IPS-18a (cell line): Measurements from ENCODE around the gene CAPNS1.
"Not testable (repeated sequence)": the region's sequence is repeated elsewhere in the genome, so short reads cannot be mapped to it uniquely, and the experiment has no call there.

Experiments
- H3K27ac ChIP-seq: one replicate; pipeline ENCODE4 v1.5.1; 2013; ENCODE audit warnings: low read length
- H3K27me3 ChIP-seq: one replicate; pipeline ENCODE4 v1.6.1; 2013; ENCODE audit warnings: mild to moderate bottlenecking, low read length; ENCODE audit not compliant: control insufficient read depth, insufficient read depth
- H3K36me3 ChIP-seq: one replicate; pipeline ENCODE4 v1.6.1; 2013; ENCODE audit warnings: low read depth, low read length; ENCODE audit not compliant: control insufficient read depth
- H3K4me1 ChIP-seq: one replicate; pipeline ENCODE4 v1.6.1; 2013; ENCODE audit warnings: low read depth, low read length; ENCODE audit not compliant: control insufficient read depth
- H3K4me3 ChIP-seq: one replicate; pipeline ENCODE4 v1.5.1; 2013; ENCODE audit warnings: low read length
- H3K9ac ChIP-seq: one replicate; pipeline ENCODE4 v1.6.1; 2013; ENCODE audit warnings: mild to moderate bottlenecking, low read length, moderate library complexity
- H3K9me3 ChIP-seq: one replicate; pipeline ENCODE4 v1.6.1; 2013; ENCODE audit warnings: low read depth, low read length; ENCODE audit not compliant: control insufficient read depth

CAPNS1 gene

DNA sequence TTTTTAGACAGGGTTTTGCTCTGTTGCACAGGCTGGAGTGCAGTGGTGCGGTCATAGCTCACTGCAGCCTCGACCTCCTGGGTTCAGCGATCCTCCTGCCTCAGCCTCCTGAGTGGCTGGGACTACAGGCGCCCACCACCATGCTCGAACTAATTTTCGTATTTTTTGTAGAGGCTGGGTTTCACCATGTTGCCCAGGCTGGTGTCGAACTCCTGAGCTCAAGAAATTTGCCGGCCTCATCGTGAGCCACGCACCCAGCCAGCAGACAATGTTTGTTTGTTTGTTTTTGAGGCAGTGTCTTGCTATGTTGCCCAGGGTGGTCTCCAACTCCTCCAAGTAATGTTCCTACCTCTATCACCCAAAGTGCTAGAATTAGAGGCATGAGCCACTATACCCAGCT lies 13.3 kb downstream of the CAPNS1 start:
- Histone ChIP-seq H3K9ac (no peak overlapping the region), H3K4me1 (no peaks in the 10 kb centered on the region), H3K36me3 (peaks cover 19% of the 10 kb centered on the region), H3K9me3 (no peaks in the 10 kb centered on the region), H3K27ac (no peak overlapping the region), H3K27me3 (no peaks in the 10 kb centered on the region), H3K4me3 (no peak overlapping the region)

DNA sequence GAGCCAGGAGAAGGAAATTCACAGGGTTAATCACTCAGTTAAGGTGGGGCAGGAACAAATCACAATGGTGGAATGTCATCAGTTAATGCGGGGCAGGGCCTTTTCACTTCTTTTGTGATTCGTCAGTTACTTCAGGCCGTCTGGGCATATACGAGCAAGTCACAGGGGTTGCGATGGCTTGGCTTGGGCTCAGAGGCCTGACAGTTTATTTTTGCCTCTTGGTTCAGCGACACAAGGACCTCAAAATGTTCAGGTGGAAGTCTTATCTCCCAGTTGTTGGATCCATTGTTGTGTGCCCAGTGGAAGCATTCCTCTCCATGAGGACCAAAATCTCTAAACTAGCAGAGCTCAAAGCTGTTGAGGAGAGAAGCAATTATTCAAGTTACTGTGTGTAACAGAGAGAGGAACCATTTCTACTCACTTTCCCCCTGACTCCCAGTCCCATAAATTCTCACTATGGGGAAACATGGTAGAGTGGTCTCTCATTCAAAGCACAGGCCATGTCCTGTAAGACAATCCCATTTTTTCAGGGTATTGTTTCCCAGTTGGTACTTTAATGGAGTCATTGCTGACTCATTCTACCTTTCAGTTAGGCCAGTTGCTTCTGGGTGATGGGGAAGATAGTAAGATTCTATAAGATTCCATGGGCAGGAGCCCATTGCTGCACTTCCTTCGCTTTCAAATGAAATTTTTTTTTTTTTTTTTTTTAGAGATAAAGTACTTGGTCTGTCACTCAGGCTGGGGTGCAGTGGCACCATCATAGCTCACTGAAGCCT lies 21.1 kb downstream of the CAPNS1 start:
- no peaks in the 10 kb centered on the region for H3K27me3 ChIP-seq
- H3K4me1 ChIP-seq, result peaks cover 9% of the 10 kb centered on the region
- H3K36me3 ChIP-seq, result no peaks in the 10 kb centered on the region
- H3K27ac ChIP-seq, result no peak overlapping the region
- no peaks in the 10 kb centered on the region for H3K9me3 ChIP-seq
- H3K9ac ChIP-seq, result no peak overlapping the region
- H3K4me3 ChIP-seq, result no peak overlapping the region

DNA sequence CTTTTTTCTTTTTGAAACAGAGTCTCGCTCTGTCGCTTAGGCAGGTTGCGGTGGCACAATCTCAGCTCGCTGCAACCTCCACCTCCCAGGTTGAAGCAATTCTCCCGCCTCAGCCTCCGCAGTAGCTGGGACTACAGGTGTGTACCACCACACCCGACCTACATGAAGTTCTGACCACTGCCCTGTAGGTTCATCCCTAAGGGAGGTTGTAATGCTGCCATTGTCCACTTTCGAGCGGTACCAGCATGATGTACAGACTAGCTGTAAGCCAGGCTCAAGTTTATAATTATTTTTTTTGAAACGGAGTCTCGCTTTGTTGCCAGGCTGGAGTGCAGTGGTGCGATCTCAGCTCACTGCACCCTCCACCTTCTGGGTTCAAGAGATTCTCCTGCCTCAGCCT lies 23.9 kb downstream of the CAPNS1 start:
- peaks cover 9% of the 10 kb centered on the region for H3K4me1 ChIP-seq
- H3K9ac ChIP-seq, result no peak overlapping the region
- H3K27ac ChIP-seq, result no peak overlapping the region
- H3K36me3 ChIP-seq, result no peaks in the 10 kb centered on the region
- H3K9me3 ChIP-seq, result no peaks in the 10 kb centered on the region
- no peak overlapping the region for H3K4me3 ChIP-seq
- no peaks in the 10 kb centered on the region for H3K27me3 ChIP-seq

DNA sequence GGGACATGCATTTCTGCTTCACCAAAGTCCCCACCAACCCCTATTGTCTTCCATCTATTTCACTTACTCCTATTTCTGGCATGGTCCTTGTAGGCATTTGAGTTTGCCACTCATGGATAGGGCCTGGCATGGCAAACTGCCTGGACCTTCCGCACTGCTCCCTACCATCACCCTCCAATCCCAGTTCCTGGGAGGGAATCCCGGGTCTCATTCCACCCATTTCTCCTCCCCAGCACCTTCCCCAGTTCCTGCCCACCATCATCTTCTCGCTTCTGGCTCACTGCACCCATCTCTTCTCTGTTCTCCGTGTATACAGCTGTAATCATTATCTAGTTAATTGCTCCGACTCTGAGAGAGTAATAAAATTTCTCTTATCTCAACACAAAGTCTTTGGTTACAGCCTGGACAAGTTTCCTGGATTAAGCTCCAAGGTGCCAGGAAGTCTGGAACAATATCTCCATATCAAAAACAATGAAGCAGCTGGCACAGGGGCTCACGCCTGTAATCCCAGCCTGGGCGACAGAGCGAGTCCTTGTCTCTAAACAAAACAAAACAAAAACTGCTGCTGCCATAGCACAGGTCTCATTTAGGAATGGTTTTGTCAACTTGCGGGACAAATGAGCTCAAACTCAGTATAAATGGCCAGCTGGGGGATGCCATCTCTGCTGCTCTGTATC lies 29.4 kb downstream of the CAPNS1 start:
- Histone ChIP-seq H3K4me1 (no peaks in the 10 kb centered on the region), H3K27ac (no peak overlapping the region), H3K27me3 (no peaks in the 10 kb centered on the region), H3K4me3 (no peak overlapping the region), H3K9ac (no peak overlapping the region), H3K9me3 (no peaks in the 10 kb centered on the region), H3K36me3 (no peaks in the 10 kb centered on the region)

DNA sequence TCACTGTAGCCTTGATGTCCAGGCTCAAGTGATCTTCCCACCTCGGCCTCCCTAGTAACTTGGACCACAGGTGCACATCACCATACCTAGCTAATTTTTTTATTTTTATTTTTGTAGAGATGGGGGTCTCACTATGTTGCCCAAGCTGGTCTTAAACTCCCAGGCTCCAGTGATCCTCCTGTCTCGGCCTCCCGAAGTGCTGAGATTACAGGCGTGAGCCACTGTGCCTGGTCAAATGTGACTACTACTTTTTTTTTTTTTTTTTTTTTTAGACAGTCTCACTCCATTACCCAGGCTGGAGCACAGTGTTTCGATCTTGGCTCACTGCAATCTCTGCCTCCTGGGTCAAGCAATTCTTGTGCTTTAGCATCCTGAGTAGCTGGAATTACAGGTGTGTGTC lies 33.0 kb downstream of the CAPNS1 start:
- H3K27me3 ChIP-seq, result no peaks in the 10 kb centered on the region
- H3K9ac ChIP-seq, result no peak overlapping the region
- no peaks in the 10 kb centered on the region for H3K9me3 ChIP-seq
- H3K36me3 ChIP-seq, result no peaks in the 10 kb centered on the region
- no peak overlapping the region for H3K4me3 ChIP-seq
- no peaks in the 10 kb centered on the region for H3K4me1 ChIP-seq
- H3K27ac ChIP-seq, result no peak overlapping the region

DNA sequence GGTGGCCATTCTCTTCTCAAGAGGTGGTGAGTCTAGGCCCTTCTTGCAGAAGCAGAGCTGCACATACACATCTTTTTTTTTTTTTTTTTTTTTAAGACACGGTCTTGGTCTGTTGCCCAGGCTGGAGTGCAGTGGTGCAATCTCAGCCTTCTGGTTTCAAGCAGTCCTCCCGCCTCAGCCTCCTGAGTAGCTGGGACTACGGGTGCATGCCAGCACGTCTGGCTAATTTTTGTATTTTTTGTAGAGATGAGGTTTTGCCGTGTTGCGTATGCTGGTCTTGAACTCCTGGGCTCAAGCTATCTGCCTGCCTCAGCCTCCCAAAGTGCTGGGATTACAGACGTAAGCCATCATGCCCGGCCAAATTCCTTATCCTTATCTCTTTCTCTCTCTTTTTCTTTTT lies 34.0 kb downstream of the CAPNS1 start:
- H3K36me3 ChIP-seq, H3K4me1 ChIP-seq, H3K9me3 ChIP-seq, H3K27ac ChIP-seq, H3K4me3 ChIP-seq, H3K27me3 ChIP-seq, H3K9ac ChIP-seq: not testable (repeated sequence)

DNA sequence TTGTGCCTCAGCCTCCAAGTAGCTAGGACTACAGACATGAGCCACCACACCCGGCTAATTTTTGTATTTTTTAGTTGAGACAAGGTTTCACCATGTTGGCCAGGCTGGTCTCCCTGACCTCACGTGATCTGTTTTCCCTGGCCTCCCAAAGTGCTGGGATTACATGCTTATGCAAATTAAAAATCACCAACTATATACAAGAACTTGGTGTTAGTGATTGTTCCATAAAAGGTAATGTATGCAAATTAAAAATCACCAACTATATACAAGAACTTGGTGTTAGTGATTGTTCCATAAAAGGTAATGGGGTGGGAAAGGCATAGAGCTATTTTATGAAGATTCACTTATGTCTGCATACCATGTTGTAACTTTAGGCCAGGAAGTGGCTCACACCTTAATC lies 39.2 kb downstream of the CAPNS1 start:
- H3K27ac ChIP-seq, H3K4me3 ChIP-seq, H3K9me3 ChIP-seq, H3K9ac ChIP-seq, H3K4me1 ChIP-seq, H3K27me3 ChIP-seq, H3K36me3 ChIP-seq: not testable (repeated sequence)

DNA sequence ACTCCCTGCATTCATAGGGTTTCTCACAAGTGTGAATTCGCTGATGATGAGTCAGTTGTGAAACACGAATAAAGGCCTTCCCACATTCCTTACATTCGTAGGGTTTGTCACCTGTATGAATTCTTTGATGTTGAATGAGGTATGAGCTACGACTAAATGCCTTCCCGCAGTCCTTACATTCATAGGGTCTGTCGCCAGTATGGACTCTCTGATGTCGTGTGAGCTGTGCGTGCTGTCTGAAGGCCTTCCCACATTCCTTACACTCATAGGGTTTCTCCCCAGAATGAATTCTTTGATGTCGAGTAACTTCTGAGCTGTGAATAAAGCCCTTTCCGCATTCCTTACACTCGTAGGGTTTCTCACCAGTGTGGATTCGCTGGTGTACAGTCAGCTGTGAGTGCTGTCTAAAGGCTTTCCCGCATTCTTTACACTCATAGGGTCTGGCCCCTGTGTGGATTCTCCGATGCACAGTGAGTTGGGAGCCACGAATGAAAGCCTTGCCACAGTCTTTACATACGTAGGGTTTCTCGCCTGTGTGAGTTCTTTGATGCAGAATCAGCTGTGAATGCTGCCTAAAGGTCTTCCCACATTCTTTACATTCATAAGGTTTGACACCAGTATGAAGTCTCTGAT lies 42.9 kb downstream of the CAPNS1 start:
- no peaks in the 10 kb centered on the region for H3K27me3 ChIP-seq
- H3K9me3 ChIP-seq, result no peaks in the 10 kb centered on the region
- H3K36me3 ChIP-seq, result no peaks in the 10 kb centered on the region
- no peak overlapping the region for H3K27ac ChIP-seq
- H3K9ac ChIP-seq, result no peak overlapping the region
- no peaks in the 10 kb centered on the region for H3K4me1 ChIP-seq
- no peak overlapping the region for H3K4me3 ChIP-seq

DNA sequence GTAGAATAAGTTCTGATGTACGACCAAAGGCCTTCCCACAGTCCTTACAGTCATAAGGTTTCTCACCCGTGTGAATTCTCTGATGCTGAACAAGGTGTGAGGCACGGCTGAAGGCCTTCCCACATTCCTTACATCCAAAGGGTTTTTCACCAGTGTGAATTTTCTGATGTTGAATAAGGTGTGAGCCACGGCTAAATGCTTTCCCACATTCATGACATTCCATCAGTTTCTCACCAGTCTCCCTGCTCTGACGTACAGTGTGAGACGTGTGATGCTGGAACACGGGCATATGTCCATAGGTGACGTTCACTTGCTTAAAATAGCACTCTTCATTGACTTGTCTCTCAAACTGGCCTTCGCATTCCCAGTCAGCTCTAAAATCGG lies 43.4 kb downstream of the CAPNS1 start:
- Histone ChIP-seq H3K27ac (no peak overlapping the region), H3K27me3 (no peaks in the 10 kb centered on the region), H3K9me3 (no peaks in the 10 kb centered on the region), H3K4me3 (no peak overlapping the region), H3K4me1 (no peaks in the 10 kb centered on the region), H3K9ac (no peak overlapping the region), H3K36me3 (no peaks in the 10 kb centered on the region)

DNA sequence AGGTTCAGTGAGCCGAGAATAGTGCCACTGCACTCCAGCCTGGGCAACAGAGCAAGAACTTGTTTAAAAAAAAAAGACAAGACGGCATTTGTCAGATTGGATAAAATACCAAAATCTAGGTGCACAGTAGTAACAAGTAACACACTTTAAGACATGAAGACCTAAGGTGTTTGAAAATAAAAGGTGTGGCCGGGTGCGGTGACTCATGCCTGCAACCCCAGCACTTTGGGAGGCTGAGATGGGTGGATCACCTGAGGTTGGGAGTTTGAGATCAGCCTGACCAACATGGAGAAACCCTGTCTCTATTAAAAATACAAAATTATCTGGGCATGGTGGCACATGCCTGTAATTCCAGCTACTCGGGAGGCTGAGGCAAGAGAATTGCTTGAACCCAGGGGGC lies 46.9 kb downstream of the CAPNS1 start:
- H3K9ac ChIP-seq, H3K27me3 ChIP-seq, H3K4me3 ChIP-seq, H3K36me3 ChIP-seq, H3K4me1 ChIP-seq, H3K27ac ChIP-seq, H3K9me3 ChIP-seq: not testable (repeated sequence)

DNA sequence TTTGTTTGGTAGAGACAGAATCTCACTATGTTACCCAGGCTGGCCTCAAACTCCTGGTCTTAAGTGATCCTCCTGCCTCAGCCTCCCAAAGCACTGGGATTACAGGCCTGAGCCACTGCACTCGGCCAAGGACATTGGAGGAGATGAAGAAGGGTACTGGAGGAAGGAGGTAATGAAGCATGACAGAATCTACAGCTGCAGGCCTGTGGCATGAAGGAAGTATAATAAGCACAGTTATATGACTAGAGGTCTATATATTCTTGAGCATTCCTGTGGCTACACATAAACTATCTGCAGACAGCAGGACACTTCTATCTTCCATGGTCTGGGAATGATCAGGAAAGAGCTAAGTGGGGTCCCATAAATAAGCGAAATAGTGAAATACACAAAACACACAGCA lies 56.4 kb downstream of the CAPNS1 start:
- no peaks in the 10 kb centered on the region for H3K4me1 ChIP-seq
- no peak overlapping the region for H3K4me3 ChIP-seq
- H3K9me3 ChIP-seq, result no peaks in the 10 kb centered on the region
- H3K9ac ChIP-seq, result no peak overlapping the region
- H3K36me3 ChIP-seq, result no peaks in the 10 kb centered on the region
- H3K27ac ChIP-seq, result no peak overlapping the region
- H3K27me3 ChIP-seq, result no peaks in the 10 kb centered on the region

DNA sequence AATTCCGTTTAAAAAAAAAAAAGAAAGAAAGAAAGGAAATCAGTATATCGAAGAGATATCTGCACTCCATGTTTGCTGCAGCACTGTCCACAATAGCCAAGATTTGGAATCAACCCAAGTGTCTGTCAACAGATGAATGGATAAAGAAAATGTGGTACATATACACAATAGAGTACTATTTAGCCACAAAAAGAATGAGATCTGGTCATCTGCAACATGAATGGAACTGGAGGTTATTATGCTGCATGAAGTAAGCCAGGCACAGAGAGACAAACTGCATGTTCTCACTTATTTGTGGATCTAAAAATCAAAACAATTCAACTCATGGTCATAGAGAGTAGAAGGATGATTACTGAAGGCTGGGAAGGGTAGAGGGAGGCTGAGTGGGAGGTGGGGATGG lies 58.3 kb downstream of the CAPNS1 start:
- Histone ChIP-seq H3K27me3 (no peaks in the 10 kb centered on the region), H3K27ac (no peak overlapping the region)

More for the DNA sequence above, 58.3 kb downstream of the CAPNS1 start:
- Histone ChIP-seq H3K4me3 (no peak overlapping the region), H3K4me1 (no peaks in the 10 kb centered on the region), H3K9me3 (no peaks in the 10 kb centered on the region), H3K9ac (no peak overlapping the region), H3K36me3 (no peaks in the 10 kb centered on the region)
